Measurements from ENCODE around the gene TRMT10B. TPM values are rescaled to one million over a fixed set of nuclear protein-coding genes. Genes with fewer than 3 reads are reported as not detected.

TRMT10B gene
- total and polyA plus RNA-seq, 10 of the 15 experiments (the other 5 are each of a cell fraction or from before 2014, with no cell fraction given): 3.7 to 11.7 (median 6.8) TPM

DNA sequence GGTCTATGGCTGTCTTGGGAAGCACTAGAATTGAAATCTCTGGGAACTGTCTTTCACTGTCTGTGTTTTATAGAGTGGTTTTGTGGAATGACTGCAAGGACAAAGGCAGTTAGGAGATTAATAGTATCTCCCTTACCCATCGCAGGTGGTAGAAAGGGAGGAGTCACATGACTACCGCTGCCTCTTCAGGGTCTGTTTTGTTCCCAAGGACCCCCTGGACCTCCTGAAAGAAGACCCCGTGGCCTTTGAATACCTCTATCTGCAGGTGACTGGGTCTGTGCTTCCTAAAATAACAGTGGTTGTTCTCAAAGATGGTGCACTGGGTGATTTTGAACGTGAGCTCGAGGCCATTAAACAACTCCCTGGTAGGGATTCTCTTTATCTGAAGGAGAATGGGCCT, 22.8 kb upstream of the TRMT10B start (continued):
- TF ChIP-seq, protein P1, sequence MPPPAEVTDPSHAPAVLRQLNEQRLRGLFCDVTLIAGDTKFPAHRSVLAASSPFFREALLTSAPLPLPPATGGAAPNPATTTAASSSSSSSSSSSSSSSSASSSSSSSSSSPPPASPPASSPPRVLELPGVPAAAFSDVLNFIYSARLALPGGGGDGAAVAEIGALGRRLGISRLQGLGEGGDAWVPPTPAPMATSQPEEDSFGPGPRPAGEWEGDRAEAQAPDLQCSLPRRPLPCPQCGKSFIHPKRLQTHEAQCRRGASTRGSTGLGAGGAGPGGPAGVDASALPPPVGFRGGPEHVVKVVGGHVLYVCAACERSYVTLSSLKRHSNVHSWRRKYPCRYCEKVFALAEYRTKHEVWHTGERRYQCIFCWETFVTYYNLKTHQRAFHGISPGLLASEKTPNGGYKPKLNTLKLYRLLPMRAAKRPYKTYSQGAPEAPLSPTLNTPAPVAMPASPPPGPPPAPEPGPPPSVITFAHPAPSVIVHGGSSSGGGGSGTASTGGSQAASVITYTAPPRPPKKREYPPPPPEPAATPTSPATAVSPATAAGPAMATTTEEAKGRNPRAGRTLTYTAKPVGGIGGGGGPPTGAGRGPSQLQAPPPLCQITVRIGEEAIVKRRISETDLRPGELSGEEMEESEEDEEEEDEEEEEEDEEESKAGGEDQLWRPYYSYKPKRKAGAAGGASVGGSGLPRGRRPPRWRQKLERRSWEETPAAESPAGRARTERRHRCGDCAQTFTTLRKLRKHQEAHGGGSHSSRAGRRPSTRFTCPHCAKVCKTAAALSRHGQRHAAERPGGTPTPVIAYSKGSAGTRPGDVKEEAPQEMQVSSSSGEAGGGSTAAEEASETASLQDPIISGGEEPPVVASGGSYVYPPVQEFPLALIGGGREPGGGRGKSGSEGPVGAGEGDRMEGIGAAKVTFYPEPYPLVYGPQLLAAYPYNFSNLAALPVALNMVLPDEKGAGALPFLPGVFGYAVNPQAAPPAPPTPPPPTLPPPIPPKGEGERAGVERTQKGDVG (CRISPR knock-in tag; IDR thresholded peaks at IDR 0.05): no peak
- TF ChIP-seq ATF7 (IDR thresholded peaks at IDR 0.05; ENCODE audit: low read depth) (no peak), NFYB (IDR thresholded peaks at IDR 0.05; ENCODE audit: insufficient read depth, low read depth, low read length) (no peak), ZNF592 (IDR thresholded peaks at IDR 0.05) (no peak), MTA3 (IDR thresholded peaks at IDR 0.05; ENCODE audit: borderline replicate concordance, low read length) (no peak), RELA (IDR thresholded peaks at IDR 0.05; ENCODE audit: borderline replicate concordance, partially characterized antibody) (no peak)
